Activated CD4-positive, CD25-positive, alpha-beta regulatory T cell treated with anti-CD3 and anti-CD28 coated beads, Interleukin-2, amount 50 U/mL, for 72 hours (primary cell): ENCODE results near the gene CHKA.

Experiments used
- DNase-seq: peaks from one replicate; pipeline ENCODE4 v3.0.0; 2021

Gene CHKA

GRCh38 chr11:68121067-68121899 is at the start of gene CHKA:
Gene CHKA (minus strand): TSS chr11:68121388. CDS start chr11:68121177, 211 bp downstream.
- peak; percentile 89 for DNase-seq

- no peak for DNase-seq
These were observed 48.3 kb upstream of the CHKA start for GRCh38 chr11:68169442-68169841.

GRCh38 chr11:68168694-68169093 is 47.5 kb upstream of the CHKA start:
- DNase-seq: no peak

GRCh38 chr11:68167474-68167873 is 46.3 kb upstream of the CHKA start:
- DNase-seq: no peak

GRCh38 chr11:68166969-68167368 is 45.8 kb upstream of the CHKA start:
- no peak for DNase-seq

- DNase-seq: no peak
These were observed 44.4 kb upstream of the CHKA start for GRCh38 chr11:68165601-68166000.

GRCh38 chr11:68164437-68164836 is 43.2 kb upstream of the CHKA start:
- DNase-seq: no peak

GRCh38 chr11:68163691-68164090 is 42.5 kb upstream of the CHKA start:
- DNase-seq: no peak

- DNase-seq: no peak
These were observed 39.0 kb upstream of the CHKA start for GRCh38 chr11:68160100-68160695.

GRCh38 chr11:68159665-68160064 is 38.5 kb upstream of the CHKA start:
- DNase-seq: no peak

GRCh38 chr11:68159161-68159560 is 38.0 kb upstream of the CHKA start:
- no peak for DNase-seq

- no peak for DNase-seq
These were observed 37.4 kb upstream of the CHKA start for GRCh38 chr11:68158580-68158979.

GRCh38 chr11:68153742-68154141 is 32.6 kb upstream of the CHKA start:
- DNase-seq: no peak

- no peak for DNase-seq
These were observed 28.8 kb upstream of the CHKA start for GRCh38 chr11:68150037-68150436.

- DNase-seq: no peak
These were observed 28.2 kb upstream of the CHKA start for GRCh38 chr11:68149417-68149816.

- no peak for DNase-seq
These were observed 27.7 kb upstream of the CHKA start for GRCh38 chr11:68148879-68149278.

GRCh38 chr11:68148071-68148805 is 27.1 kb upstream of the CHKA start:
- no peak for DNase-seq

GRCh38 chr11:68146704-68147474 is 25.7 kb upstream of the CHKA start:
- no peak for DNase-seq

GRCh38 chr11:68146010-68146540 is 24.9 kb upstream of the CHKA start:
- no peak for DNase-seq

GRCh38 chr11:68145120-68145866 is 24.1 kb upstream of the CHKA start:
- DNase-seq: no peak

- DNase-seq: no peak
These were observed 22.1 kb upstream of the CHKA start for GRCh38 chr11:68143310-68143689.
